IMR-90 (cell line): ENCODE data around the gene PTPRO. TPM values are rescaled to one million over a fixed set of nuclear protein-coding genes. Genes with fewer than 3 reads are reported as not detected.

Experiments used
- ATAC-seq: fragments of 200-7000 bp; cut with Tn5 transposase; 2 replicates; pipeline ENCODE4 v1.9.1; 2020; ENCODE audit warnings: low read depth, mild to moderate bottlenecking, moderate library complexity
- BruUV-seq: library from RNA; stranded (reverse); fragments of 400-500 nt; replicated peaks from 2 replicates; lab custom pipeline; 2021; lab: Mats Ljungman, UMichigan
- CTCF ChIA-PET: fragments of 300-600 bp; formaldehyde crosslinking; extraction: SDS; loops from one replicate; lab custom pipeline; 2021; ENCODE audit warnings: antibody characterized with exemption; lab: Yijun Ruan, JAX
- POLR2A ChIA-PET: fragments of 300-600 bp; sonication (Branson Sonifier 250); formaldehyde crosslinking; loops from one replicate; lab custom pipeline; 2022; ENCODE audit warnings: antibody characterized with exemption; ENCODE audit not compliant: unreplicated experiment; lab: Charles Lee
- DNase-seq: peaks from one replicate; pipeline ENCODE4 v3.0.0; 2013
- H2AFZ ChIP-seq: replicated peaks from 2 replicates; pipeline ENCODE3; 2013; ENCODE audit warnings: low read length, mild to moderate bottlenecking; ENCODE audit not compliant: poor library complexity
- H2AK5ac ChIP-seq: 2 replicates; pipeline ENCODE4 v1.6.1; 2013; ENCODE audit warnings: low read depth, low read length, inconsistent platforms
- H2AK9ac ChIP-seq: replicated peaks from 2 replicates; pipeline ENCODE3; 2013; ENCODE audit warnings: mild to moderate bottlenecking, low read depth, low read length, moderate library complexity; ENCODE audit not compliant: poor library complexity
- H2BK120ac ChIP-seq: 2 replicates; pipeline ENCODE4 v1.6.1; 2013; ENCODE audit warnings: low read depth, low read length, inconsistent platforms
- H2BK15ac ChIP-seq: 3 replicates; pipeline ENCODE4 v1.6.1; 2013; ENCODE audit warnings: low read depth, low read length, inconsistent platforms
- H2BK20ac ChIP-seq: 2 replicates; pipeline ENCODE4 v1.6.1; 2013; ENCODE audit warnings: low read depth, mild to moderate bottlenecking, inconsistent platforms, low read length, moderate library complexity
- H2BK5ac ChIP-seq: 2 replicates; pipeline ENCODE4 v1.6.1; 2013; ENCODE audit warnings: mild to moderate bottlenecking, low read depth, low read length, inconsistent platforms; ENCODE audit not compliant: poor library complexity, severe bottlenecking
- H3K14ac ChIP-seq: replicated peaks from 2 replicates; pipeline ENCODE4 v1.6.1; 2013; ENCODE audit warnings: low read depth, low read length, inconsistent platforms
- H3K18ac ChIP-seq: 2 replicates; pipeline ENCODE4 v1.6.1; 2013; ENCODE audit warnings: low read depth, low read length, control low read depth
- H3K23ac ChIP-seq: 2 replicates; pipeline ENCODE4 v1.6.1; 2013; ENCODE audit warnings: low read depth, low read length, inconsistent platforms
- H3K27ac ChIP-seq: 2 replicates; pipeline ENCODE4 v1.5.1; 2013; ENCODE audit warnings: mild to moderate bottlenecking, control low read depth, low read length; ENCODE audit not compliant: insufficient read depth
- H3K27me3 ChIP-seq: 2 replicates; pipeline ENCODE4 v1.6.1; 2013; ENCODE audit warnings: low read length; ENCODE audit not compliant: control insufficient read depth, insufficient read depth
- H3K36me3 ChIP-seq: 2 replicates; pipeline ENCODE4 v1.6.1; 2013; ENCODE audit warnings: low read length, mixed read lengths; ENCODE audit not compliant: control insufficient read depth, insufficient read depth
- H3K4ac ChIP-seq: 2 replicates; pipeline ENCODE4 v1.6.1; 2013; ENCODE audit warnings: low read depth, low read length, inconsistent platforms
- H3K4me1 ChIP-seq: 2 replicates; pipeline ENCODE4 v1.6.1; 2013; ENCODE audit warnings: low read length, mixed read lengths; ENCODE audit not compliant: control insufficient read depth, insufficient read depth
- H3K4me2 ChIP-seq: 2 replicates; pipeline ENCODE4 v1.6.1; 2013; ENCODE audit warnings: low read depth, mild to moderate bottlenecking, control low read depth, low read length, moderate library complexity
- H3K4me3 ChIP-seq: 2 replicates; pipeline ENCODE4 v1.5.1; 2013; ENCODE audit warnings: low read depth, mild to moderate bottlenecking, control low read depth, low read length, moderate library complexity; ENCODE audit not compliant: insufficient read depth
- H3K56ac ChIP-seq: 2 replicates; pipeline ENCODE4 v1.6.1; 2013; ENCODE audit warnings: low read length, inconsistent platforms; ENCODE audit not compliant: insufficient read depth; ENCODE audit errors: extremely low read depth
- H3K79me1 ChIP-seq, 2 experiments: 2 replicates each; pipeline ENCODE4 v1.6.1; 2013; ENCODE audit warnings: low read length in 2 of 2, inconsistent platforms in 1 of 2, low read depth in 1 of 2
- H3K9ac ChIP-seq: 2 replicates; pipeline ENCODE4 v1.6.1; 2013; ENCODE audit warnings: low read depth, low read length, control low read depth
- H3K9me1 ChIP-seq: 2 replicates; pipeline ENCODE4 v1.6.1; 2013; ENCODE audit warnings: low read length, inconsistent platforms; ENCODE audit not compliant: insufficient read depth
- H3K9me3 ChIP-seq: 2 replicates; pipeline ENCODE4 v1.6.1; 2013; ENCODE audit warnings: low read length; ENCODE audit not compliant: control insufficient read depth, insufficient read depth
- H4K20me1 ChIP-seq: 2 replicates; pipeline ENCODE4 v1.6.1; 2013; ENCODE audit warnings: low read length, inconsistent platforms; ENCODE audit not compliant: insufficient read depth
- H4K5ac ChIP-seq: 2 replicates; pipeline ENCODE4 v1.6.1; 2013; ENCODE audit warnings: mild to moderate bottlenecking, low read depth, low read length, control low read depth
- H4K8ac ChIP-seq, 2 experiments: 2 replicates each; pipeline ENCODE4 v1.6.1; 2013; ENCODE audit warnings: low read depth in 2 of 2, low read length in 2 of 2, control low read depth in 1 of 2, inconsistent platforms in 1 of 2
- H4K91ac ChIP-seq: 2 replicates; pipeline ENCODE4 v1.6.1; 2013; ENCODE audit warnings: low read depth, low read length, inconsistent platforms; ENCODE audit not compliant: insufficient read depth
- FOS ChIP-seq: fragments of 150-350 bp; IDR thresholded peaks from 2 replicates; pipeline ENCODE4 v1.6.1; 2016; ENCODE audit warnings: low read depth, low read length
- MAFK ChIP-seq: IDR thresholded peaks from 2 replicates; pipeline ENCODE4 v1.6.1; 2012; ENCODE audit warnings: low read depth, low read length, improper control_type of control experiment
- MXI1 ChIP-seq: IDR thresholded peaks from 2 replicates; pipeline ENCODE4 v1.6.1; 2012; ENCODE audit warnings: low read depth, mild to moderate bottlenecking, low read length, moderate library complexity, borderline replicate concordance
- NFE2L2 ChIP-seq: fragments of 150-350 bp; IDR thresholded peaks from 2 replicates; pipeline ENCODE4 v1.6.1; 2016; ENCODE audit warnings: low read depth, mild to moderate bottlenecking, low read length
- WGBS, 2 experiments: methylation state at CpG; one replicate each; pipeline versions ENCODE4 v1.1.5 to v1.1.7; 2013; ENCODE audit warnings: missing lambda C conversion rate in 2 of 2; ENCODE audit not compliant: insufficient read length in 1 of 2; ENCODE audit errors: extremely low coverage in 2 of 2; 5-methylcytosine and 5-hydroxymethylcytosine counted together
- dilution Hi-C: fragments of 300-500 bp; cut with HindIII; formaldehyde crosslinking; loops from one replicate; pipeline ENCODE4 v1.14.3; 2018; ENCODE audit warnings: low sequenced_read_pairs; ENCODE audit not compliant: unreplicated experiment
- in situ Hi-C: fragments of 300-500 bp; cut with MboI; formaldehyde crosslinking; loops from 3 replicates; pipeline ENCODE4 v1.14.3; 2019; ENCODE audit warnings: low sequenced_read_pairs, inconsistent platforms, mixed read lengths
- intact Hi-C: fragments of 100-400 bp; cut with micrococcal nuclease; formaldehyde crosslinking; loops from 2 replicates; pipeline ENCODE4 v1.10.0; 2022
- polyA plus RNA-seq, 3 experiments: library from polyadenylated mRNA; depleted of rRNA; stranded (reverse); fragments of >200 nt; gene quantifications; 2 replicates each; pipeline ENCODE4 v1.2.3, GENCODE V29; 2012; ENCODE audit warnings: low replicate concordance in 1 of 3
- total RNA-seq: library from RNA; depleted of rRNA; stranded (reverse); fragments of >200 nt; gene quantifications from 2 replicates; pipeline ENCODE4 v1.2.3, GENCODE V29; 2012

The PTPRO gene
- total and polyA plus RNA-seq, 2 of the 4 experiments (the other 2 are of a cell fraction): 0.03 to 0.18 TPM

DNA sequence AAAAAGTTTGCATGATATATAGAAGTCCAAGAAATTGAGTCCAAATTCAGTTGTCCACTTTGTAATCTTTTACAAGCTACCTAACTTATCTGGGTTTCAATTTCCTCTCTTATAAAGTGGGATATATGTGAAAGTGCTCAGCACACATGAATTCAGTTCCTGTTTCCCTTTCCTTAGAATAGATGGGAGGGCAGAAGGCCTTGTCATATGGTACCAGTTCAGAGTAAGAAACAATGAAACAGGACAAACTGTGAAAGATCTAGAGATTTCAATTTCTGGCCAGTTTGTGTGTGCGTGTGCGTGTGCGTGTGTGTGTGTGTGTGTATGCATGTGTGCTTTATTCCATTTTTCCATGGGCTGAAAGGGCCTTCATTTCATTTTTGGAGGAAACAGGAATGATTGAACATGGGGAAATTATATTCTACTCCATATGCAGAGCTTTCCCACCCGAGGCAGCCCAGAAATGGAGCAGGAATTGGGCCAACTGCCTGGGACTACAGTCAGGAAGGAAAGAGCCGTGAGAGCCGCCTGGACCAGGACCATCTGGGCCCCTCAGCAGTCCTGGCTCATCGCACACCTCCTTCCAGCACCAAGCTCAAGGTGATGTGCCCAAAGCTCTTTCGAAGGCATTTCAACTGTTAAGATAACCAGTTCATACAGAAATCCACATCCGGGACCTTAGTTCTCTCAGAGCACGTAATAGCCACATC lies 283.7 kb downstream of the PTPRO start:
- H3K4me1 ChIP-seq: peaks cover 5% of the 10 kb centered on the region
- H3K27me3 ChIP-seq: no peaks in the 10 kb centered on the region
- no peak overlapping the region for H3K56ac ChIP-seq
- H2BK15ac ChIP-seq: no peak overlapping the region
- H4K20me1 ChIP-seq: no peaks in the 10 kb centered on the region
- dilution Hi-C loops: loop anchor here (25.0 kb wide), 1 partner anchor 231 kb away; no protein-coding TSS in a partner anchor
- intact Hi-C loops: no loop called here
- H2AK5ac ChIP-seq: no peak overlapping the region
- H4K8ac ChIP-seq: no peak overlapping the region
- no peaks in the 10 kb centered on the region for H3K36me3 ChIP-seq
- in situ Hi-C loops: no loop called here
- H2BK120ac ChIP-seq: no peak overlapping the region
- H2BK20ac ChIP-seq: no peak overlapping the region
- no peak for DNase-seq
- no peak overlapping the region for H3K23ac ChIP-seq
- H3K79me1 ChIP-seq: no peaks in the 10 kb centered on the region
- no peak overlapping the region for H3K14ac ChIP-seq
- no peak overlapping the region for H4K5ac ChIP-seq
- no peak overlapping the region for H3K18ac ChIP-seq
- no CpG with 5 or more reads among the region's 10 CpGs for WGBS, 2 experiments
- no peak overlapping the region for H3K27ac ChIP-seq
- H2AK9ac ChIP-seq: no peak overlapping the region
- no TSS peak for BruUV-seq
- no peak overlapping the region for H3K4me2 ChIP-seq
- ATAC-seq: no peak
- peaks cover 4% of the 10 kb centered on the region for H3K9me1 ChIP-seq
- TF ChIP-seq MXI1: no peak
- TF ChIP-seq FOS: no peak
- TF ChIP-seq MAFK: no peak
- TF ChIP-seq NFE2L2: no peak
- POLR2A ChIA-PET: no interaction called here
- no peak overlapping the region for H4K91ac ChIP-seq
- CTCF ChIA-PET: interaction anchor here (1.0 kb wide), 1 partner anchor 164 kb away, joined by 3 read pairs; no protein-coding TSS in a partner anchor
- no peak overlapping the region for H3K4ac ChIP-seq
- H3K4me3 ChIP-seq: no peak overlapping the region
- no peak overlapping the region for H2AFZ ChIP-seq
- H2BK5ac ChIP-seq: no peak overlapping the region
- no peaks in the 10 kb centered on the region for H3K9me3 ChIP-seq
- no peak overlapping the region for H3K9ac ChIP-seq
